ENCODE data around the gene PNMA6A. TPM values are rescaled to one million over a fixed set of nuclear protein-coding genes. Genes with fewer than 3 reads are reported as not detected.
"Not testable (repeated sequence)": the region's sequence is repeated elsewhere in the genome, so short reads cannot be mapped to it uniquely, and the experiment has no call there.

The PNMA6A gene
- polyA plus RNA-seq (2012; ENCODE audit: insufficient read depth, insufficient read length) = 10.4 TPM

GRCh38 chrX:153071909-153072583 lies at the start of gene PNMA6A:
TSS of gene PNMA6A (plus strand) at chrX:153072454. CDS start at chrX:153073063, 609 bp downstream.
- not testable (repeated sequence) for DNase-seq (ENCODE audit: low read depth, low spot score); H3K4me3 ChIP-seq (ENCODE audit: low read length)

GRCh38 chrX:153026501-153026900 lies 45.8 kb upstream of the PNMA6A start:
- not testable (repeated sequence) for DNase-seq (ENCODE audit: low read depth, low spot score); H3K4me3 ChIP-seq (ENCODE audit: low read length)

GRCh38 chrX:153028487-153028886 lies 43.8 kb upstream of the PNMA6A start:
- not testable (repeated sequence) for H3K4me3 ChIP-seq (ENCODE audit: low read length); DNase-seq (ENCODE audit: low read depth, low spot score)

- H3K4me3 ChIP-seq (ENCODE audit: low read length) = no peak overlapping the region
- DNase-seq (ENCODE audit: low read depth, low spot score) = no peak
Observed at GRCh38 chrX:153029162-153029561, 43.1 kb upstream of the PNMA6A start.

GRCh38 chrX:153029875-153030274 lies 42.4 kb upstream of the PNMA6A start:
- no peak overlapping the region for H3K4me3 ChIP-seq (ENCODE audit: low read length)
- DNase-seq (ENCODE audit: low read depth, low spot score) = no peak

GRCh38 chrX:153030801-153031200 lies 41.5 kb upstream of the PNMA6A start:
- H3K4me3 ChIP-seq (ENCODE audit: low read length) = no peak overlapping the region
- no peak for DNase-seq (ENCODE audit: low read depth, low spot score)

- DNase-seq (ENCODE audit: low read depth, low spot score) = peak; percentile 17
- peak overlapping the region; percentile 50 for H3K4me3 ChIP-seq (ENCODE audit: low read length)
Observed at GRCh38 chrX:153032397-153033118, 39.7 kb upstream of the PNMA6A start.

- H3K4me3 ChIP-seq (ENCODE audit: low read length) = no peak overlapping the region
- DNase-seq (ENCODE audit: low read depth, low spot score) = no peak
Observed at GRCh38 chrX:153049093-153049492, 23.2 kb upstream of the PNMA6A start.

GRCh38 chrX:153052534-153052933 lies 19.7 kb upstream of the PNMA6A start:
- DNase-seq (ENCODE audit: low read depth, low spot score) = no peak
- no peak overlapping the region for H3K4me3 ChIP-seq (ENCODE audit: low read length)

GRCh38 chrX:153055871-153056749 lies 16.1 kb upstream of the PNMA6A start, which contains the start of gene PNMA3:
TSS of gene PNMA3 (plus strand) at chrX:153056470. CDS start at chrX:153057056, 586 bp downstream.
- DNase-seq (ENCODE audit: low read depth, low spot score) = no peak
- H3K4me3 ChIP-seq (ENCODE audit: low read length) = no peak within 1 kb of the TSS

- H3K4me3 ChIP-seq (ENCODE audit: low read length) = no peak overlapping the region
- no peak for DNase-seq (ENCODE audit: low read depth, low spot score)
Observed at GRCh38 chrX:153057281-153057680, 15.0 kb upstream of the PNMA6A start.

GRCh38 chrX:153059191-153060094 lies 12.8 kb upstream of the PNMA6A start:
- no peak overlapping the region for H3K4me3 ChIP-seq (ENCODE audit: low read length)
- no peak for DNase-seq (ENCODE audit: low read depth, low spot score)

GRCh38 chrX:153060095-153060445 lies 12.2 kb upstream of the PNMA6A start:
- no peak overlapping the region for H3K4me3 ChIP-seq (ENCODE audit: low read length)
- DNase-seq (ENCODE audit: low read depth, low spot score) = no peak

GRCh38 chrX:153061732-153062131 lies 10.5 kb upstream of the PNMA6A start:
- no peak for DNase-seq (ENCODE audit: low read depth, low spot score)
- no peak overlapping the region for H3K4me3 ChIP-seq (ENCODE audit: low read length)

GRCh38 chrX:153063315-153063714 lies 8.9 kb upstream of the PNMA6A start:
- no peak for DNase-seq (ENCODE audit: low read depth, low spot score)
- no peak overlapping the region for H3K4me3 ChIP-seq (ENCODE audit: low read length)

- H3K4me3 ChIP-seq (ENCODE audit: low read length) = no peak overlapping the region
- no peak for DNase-seq (ENCODE audit: low read depth, low spot score)
Observed at GRCh38 chrX:153064061-153064460, 8.2 kb upstream of the PNMA6A start.

GRCh38 chrX:153065389-153065788 lies 6.9 kb upstream of the PNMA6A start:
- no peak for DNase-seq (ENCODE audit: low read depth, low spot score)
- H3K4me3 ChIP-seq (ENCODE audit: low read length) = no peak overlapping the region

GRCh38 chrX:153066402-153066801 lies 5.9 kb upstream of the PNMA6A start:
- not testable (repeated sequence) for DNase-seq (ENCODE audit: low read depth, low spot score); H3K4me3 ChIP-seq (ENCODE audit: low read length)

- DNase-seq (ENCODE audit: low read depth, low spot score) = not testable (repeated sequence)
Observed at GRCh38 chrX:153073331-153073730, 1.1 kb downstream of the PNMA6A start.

More at GRCh38 chrX:153073331-153073730, 1.1 kb downstream of the PNMA6A start:
- H3K4me3 ChIP-seq (ENCODE audit: low read length) = not testable (repeated sequence)

All from Jurkat, Clone E6-1 (cell line).